ENCODE measurements around the gene KCNQ1.

KCNQ1 gene

DNA sequence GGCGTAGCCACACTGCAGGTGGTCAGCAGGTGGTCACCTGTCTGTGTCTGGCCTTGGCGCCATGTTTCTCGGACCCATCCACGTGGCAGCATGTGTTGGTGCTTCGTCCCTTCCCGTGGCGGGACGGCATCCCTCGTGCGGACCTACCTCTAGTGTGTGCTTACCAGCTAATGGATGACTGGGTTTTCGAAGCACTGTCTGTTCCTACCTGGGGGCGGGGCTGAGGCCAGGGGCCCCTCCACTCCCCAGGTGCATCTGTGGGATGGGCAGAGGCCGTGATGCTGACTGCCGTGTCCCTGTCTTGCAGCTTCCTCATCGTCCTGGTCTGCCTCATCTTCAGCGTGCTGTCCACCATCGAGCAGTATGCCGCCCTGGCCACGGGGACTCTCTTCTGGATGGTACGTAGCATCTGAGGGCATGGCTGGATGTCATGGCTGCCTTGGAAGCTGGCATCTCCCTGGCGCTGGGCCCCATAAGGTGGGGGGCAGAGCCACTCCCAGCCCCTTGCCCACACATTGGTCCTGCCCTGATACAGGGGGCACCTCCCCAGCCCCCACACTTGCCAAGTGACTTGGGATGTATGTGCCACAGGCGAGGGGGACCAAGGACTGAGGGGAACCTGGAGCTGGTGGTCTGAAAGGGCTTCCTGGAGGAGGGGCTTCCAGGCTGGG is 82.9 kb downstream of the KCNQ1 start:
- no peak for DNase-seq

DNA sequence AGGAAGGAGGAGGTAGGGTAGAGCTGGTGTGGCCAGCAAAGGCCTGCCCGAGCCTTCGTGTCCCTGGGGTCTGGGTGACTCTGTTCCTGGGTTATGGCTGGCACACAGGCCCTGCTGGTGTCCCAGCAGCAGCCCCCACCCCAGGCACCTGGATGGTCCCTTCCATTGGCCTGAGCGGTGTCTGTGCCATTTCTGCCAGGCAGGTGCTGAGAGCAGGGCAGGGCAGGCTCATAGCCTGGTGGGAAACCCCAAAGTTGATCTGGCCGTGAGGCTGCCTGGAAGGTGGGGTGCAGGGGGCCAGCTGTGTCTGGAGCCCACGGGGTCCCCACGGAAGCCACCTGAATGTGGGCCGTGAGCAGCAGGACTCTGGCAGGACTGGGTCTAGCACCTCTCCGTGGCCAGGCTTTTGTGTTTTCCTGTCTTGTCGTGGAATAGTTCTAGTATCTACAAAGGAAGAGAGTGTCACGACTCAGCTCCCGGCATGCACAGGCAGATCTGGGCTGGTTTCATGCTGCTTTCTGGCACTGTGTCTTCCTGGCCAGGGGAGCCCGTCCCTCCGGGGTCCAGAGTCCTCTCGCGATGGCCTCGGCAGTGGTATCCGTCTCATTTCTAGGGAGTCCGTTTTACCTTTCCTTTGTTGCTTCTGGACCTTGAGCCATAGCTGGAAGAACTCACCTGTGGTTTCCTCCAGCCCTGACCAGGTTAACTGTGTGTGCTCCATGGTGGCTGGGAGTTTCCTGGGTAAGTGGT is 83.7 kb downstream of the KCNQ1 start:
- no peak for DNase-seq

DNA sequence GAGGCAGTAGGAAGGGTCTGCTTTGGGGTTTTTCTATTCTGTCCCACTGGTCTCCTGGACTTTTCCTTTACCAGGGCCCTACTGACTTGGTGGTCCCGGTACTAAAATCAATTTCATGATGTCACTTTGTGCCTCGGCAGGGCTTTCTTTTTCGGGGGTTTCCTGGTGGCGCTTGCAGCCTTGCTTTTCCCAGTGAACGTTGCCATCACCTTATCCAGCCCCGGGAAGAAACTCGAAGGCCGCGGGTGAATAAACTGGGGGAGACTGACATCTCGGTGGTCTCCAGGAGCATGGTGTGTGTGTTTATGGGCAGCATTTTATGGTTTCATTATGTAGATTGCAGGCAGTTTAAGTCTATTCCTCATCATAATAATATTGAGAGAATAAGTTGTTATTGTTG is 84.4 kb downstream of the KCNQ1 start:
- DNase-seq: no peak

DNA sequence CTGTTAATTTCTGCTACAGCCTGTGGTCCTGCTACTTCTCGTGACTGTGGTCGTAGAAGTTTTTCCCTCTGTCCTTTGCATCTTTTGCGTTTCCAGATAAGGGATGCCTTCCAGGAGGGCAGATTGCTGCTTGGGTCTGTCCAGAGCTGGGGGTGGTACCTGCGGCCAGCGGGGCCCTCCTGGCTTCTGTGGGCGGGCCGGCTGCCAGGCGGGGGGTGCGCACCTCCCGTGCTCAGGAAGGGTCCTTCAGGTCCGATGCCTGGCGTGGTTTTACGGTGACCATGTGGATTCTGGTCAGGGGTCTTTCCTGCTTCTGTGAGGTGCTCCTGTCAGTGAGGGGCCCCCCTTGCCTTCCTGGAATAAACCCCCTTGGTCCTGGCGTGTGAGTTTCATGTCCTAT is 84.8 kb downstream of the KCNQ1 start:
- DNase-seq: no peak

DNA sequence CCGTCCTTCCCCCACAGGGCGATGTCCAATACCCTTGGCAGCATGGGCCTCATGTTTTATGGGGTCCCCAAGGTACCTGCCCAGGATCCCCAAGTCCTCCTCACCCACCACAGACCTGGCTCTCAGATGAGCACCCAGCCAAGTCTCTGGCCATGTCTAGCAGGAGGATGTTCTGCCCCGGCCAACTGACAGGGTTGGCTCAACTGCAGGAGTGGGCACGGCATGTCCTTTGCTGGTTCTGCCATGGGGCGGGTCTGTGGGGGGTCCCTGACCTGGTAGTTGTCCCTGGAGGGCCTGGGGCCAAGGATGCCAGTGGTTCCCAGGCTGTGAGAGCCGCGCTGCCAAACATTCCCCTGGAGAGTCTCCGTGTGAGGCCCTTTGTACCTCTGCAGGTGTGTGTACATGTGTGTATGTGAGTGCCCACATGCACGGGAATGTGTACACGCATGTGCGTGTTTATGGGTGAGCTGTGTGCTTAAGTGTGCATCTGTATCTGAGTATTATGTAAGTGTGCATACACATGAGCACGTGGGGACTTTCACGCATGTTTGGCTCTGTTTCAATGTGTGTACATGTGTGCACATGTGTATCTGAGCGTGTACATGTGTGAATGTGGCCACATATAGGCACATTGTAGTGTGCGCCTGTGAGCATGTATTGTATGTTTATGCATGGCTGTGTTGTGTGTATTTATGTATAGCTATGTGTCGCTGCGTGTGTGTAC is 85.5 kb downstream of the KCNQ1 start:
- no peak for DNase-seq

DNA sequence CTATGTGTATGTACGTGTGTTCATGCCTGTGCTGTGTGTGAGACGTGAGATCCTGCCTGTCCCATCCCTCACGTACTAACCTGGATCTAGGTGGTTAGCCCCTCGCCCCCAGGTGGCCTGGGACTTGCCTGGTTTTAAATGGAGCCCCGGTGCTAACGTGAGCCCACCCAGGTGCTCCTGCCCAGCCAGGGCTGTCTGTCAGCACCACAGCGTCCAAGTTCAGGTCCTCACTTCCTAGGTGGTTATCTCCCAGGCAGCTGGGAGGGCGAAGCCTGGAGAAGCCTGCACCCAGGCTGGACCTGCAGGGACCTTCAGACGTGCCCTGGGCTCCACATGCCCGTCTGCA is 86.0 kb downstream of the KCNQ1 start:
- DNase-seq: no peak

DNA sequence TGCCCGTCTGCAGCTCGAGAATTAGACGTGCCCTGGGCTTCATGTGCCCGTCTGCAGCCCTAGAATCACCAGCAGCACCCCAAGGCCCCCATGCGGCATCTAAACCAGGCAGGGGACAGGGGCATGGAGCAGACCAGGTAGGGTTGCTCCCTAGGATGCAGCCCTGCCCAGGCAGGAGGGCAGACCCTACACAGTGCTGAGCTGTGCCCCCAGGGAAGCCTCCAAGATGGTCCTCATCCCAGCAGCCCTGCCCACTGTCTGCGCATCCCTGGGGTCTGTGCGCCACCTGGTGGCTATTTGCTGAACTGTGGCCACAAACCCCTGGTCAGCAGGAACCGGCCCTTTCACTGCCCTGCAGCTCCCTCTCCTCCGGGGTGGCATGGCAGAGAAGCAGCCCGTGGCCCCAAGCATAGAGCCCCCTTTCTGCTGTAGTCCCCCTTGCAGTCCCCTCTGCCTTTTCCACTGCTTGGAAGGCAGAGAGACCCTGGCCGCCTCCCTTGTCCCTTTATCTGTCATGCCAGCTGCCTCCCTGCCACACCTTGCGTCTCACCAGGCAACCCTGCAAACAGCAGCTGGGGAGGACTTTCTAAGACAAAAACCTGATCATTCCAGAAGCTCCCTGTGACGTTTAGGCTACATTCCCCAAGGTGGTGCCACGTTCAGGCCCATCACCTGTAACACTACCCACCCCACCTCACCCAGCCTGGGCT is 86.6 kb downstream of the KCNQ1 start:
- DNase-seq: peak; percentile 10

DNA sequence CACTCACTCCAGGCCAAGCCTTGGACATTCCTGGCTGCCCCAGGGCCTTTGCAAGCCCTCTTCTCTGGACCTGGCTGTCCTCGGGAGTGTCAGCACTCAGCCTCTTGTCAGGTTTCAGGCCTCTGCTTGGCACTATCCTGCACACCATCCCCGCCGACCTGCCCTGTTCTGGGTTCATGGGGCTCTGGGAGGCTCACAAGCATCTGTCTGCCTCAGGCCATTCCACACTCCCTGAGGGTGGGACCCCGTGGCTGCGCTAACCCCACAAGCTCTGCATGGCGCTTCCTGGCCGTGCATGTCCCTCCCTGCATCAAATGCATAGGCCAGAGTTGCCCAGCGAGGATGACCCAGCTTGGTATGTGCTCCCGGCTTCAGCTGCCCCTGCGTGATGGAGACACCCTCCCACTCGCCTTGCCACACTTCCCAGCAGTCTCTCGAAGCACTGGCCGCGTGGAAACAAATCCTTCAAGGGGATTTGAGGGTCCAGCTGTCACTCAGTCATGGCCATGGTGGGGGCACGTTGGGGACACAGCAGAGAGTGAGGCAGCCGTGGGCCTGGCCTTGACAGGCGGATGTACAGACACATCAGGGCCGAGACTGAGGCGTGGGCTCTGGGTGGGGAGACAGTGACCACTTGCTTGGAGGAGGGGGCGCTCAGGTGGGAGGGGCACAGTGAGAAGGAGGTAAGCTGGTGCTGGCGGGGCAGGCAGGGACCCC is 87.3 kb downstream of the KCNQ1 start:
- no peak for DNase-seq

DNA sequence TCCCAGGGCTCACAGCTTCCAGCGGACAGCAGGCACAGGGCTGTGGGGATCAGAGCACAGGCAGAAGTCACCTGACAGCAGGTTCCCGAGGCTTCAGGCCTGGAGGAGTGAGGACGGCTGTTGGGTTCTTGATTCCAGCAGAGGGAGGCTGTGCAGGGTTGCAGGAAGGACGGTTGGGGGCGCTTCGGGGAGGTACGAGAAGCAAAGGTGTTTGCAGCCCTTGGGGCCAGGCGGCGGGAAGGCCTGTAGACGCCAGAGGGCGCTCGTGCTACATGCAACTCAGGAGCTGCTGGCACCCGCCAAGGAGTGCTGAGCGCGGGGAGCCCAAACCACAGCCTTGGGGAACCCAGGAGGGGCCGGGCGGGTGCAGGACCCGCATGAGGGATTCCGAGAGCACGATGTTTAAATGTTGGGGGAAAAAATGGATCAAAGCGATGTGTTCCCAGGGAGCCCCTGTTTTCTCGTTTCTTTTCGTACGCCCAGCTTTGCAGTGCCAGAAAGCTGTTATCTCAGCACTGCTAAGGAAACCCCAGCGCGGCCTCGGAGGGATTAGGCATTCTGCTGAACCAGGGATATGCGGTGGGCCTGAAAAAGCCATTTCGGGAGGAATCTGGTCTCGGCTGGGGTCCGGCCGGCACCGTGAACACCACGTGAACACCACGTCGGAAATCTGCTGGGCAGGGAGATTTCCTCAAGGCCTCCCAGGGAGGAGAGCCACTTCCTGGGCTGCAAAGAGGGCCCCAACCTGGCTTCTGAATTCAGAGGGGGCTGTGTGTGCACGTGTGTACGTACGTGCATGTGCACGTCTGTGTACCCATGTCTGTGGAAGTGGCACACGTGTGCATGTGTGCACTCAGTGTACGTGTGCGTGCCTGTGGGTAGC is 88.1 kb downstream of the KCNQ1 start:
- peak; percentile 43 for DNase-seq

DNA sequence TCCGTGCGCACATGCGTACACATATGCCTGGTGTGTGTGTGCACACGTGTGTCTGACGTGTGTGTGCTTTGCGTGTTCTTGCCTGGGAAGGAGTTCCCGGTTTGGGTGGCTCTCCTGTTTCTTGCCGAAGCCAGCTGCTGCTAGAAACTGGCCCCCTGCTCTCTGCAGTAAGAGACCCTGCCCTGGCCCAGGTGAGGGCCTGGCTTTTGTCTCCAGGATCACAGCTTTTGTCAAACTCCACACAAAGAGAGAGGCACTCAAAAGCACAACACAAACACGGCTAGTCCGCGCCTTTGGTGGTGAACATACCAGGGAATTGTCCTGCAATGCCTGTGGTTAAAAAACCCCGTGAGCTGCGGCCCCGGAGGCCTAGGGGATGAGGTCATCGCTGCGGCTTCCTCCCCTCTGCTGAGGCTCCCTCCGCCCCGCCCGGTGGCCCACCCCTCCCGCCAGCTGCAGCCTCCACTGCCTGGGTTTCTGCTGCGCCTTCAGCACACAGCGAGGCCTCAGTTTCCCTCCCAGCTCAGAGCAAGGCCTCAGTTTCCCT is 88.9 kb downstream of the KCNQ1 start:
- no peak for DNase-seq

DNA sequence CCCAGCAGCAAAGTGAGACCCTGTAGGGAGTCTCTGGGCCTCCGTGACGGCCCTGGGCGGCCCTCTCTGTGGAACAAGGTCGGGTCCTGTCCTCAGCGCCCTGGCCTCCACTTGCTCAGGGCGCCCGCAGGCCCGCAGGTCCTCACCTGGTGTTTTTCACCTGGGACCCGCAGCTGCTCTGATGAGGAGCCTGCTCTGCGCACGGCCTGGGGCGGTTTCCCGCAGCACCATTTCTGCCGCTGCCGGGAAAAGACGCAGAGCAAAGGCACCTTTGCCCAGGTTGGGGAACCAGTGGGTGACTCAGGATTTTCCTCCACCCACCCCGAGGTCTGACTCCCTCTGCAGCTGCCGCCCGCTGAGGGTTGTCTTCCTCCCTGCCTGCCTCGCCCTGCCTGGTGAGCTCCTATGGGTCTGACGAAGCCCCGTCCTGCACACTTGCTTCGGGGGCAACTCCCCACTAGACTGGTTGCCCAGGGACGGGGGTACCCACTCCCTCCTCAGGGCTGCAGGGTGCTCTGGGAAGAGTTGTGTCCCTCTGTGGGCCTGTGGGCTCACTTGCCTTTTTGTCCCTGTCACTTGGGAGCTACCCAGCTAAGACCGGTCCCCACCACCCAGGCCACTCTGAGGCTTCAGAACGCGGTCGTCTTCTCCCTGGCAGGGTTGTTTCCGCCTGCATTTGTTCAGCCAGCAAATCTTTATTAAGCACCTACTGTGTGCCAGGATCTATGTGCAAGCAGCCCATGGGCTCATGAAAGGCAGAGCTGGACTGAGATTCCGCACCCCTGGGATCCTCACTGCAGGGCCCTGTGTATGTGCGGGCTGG is 89.5 kb downstream of the KCNQ1 start:
- DNase-seq: no peak

DNA sequence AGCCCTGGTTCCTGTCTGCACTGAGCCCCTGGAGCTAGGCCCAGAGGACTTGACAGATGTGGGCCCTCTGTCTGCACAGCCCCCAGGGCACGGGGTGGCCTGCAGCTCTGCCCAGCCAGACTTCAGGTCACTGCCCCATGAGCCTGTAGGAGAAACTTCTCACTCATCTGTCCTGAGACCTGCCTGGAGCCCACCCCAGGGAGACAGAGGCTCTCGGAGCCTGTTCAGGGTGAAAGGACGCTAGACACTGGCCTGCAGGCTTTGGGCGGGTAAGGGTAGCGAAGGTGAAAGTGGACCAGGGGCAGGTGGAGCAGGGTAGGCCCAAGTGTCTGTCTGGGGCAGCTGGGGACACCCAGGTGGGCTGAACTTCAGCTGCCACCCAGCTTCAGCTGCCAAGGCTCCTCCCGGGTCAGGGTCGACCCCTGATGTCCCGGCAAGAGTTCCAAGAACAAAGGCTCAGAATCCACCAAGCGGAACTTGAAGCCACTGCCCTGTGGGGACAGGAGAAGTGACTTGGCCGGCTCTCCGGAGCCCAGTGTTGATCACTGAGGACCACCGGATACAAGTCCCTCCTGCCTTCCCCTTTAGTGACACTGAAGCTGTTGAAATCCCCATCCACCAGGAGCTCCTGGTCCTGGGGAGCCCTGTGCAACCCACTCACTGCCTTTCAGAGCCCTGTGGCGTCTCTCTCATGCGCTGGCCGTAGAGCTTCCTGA is 90.3 kb downstream of the KCNQ1 start:
- no peak for DNase-seq

DNA sequence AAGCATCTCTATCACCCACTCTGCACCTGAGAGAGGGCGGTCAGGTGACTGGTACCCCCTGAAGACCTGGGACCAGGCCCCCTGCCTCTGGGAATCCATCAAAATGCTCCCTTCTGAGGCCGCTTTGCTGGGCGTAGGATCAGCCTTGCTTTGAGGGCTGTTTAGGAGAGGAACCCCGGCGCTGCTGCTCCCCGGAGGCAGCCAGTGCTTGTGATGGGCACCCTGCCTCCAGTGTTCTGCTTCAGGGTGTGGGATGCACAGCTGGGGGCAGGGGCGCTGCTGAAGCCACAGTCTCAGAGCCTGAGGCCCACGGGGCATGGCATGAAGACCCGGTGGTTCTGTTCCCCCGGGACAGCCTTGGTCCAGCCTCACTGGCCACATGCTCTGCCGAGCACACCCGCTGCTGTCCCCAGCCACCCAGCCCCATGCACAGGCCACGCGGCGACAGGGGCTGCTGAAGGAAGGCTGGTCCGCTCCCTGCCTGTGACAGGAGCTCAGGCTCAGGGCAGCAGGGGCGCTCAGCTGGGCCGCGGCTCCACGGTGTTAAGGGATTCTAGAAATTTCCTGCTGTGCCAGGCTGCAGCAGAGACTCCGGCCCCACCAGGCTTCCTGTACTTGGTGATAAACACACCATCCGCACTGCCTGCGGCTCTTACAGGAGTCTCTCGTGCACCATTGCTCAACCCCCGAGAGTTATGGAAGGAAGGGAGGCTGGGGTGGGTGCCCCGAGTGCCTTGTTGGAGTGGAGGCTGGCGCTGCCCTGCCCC is 91.0 kb downstream of the KCNQ1 start:
- no peak for DNase-seq

DNA sequence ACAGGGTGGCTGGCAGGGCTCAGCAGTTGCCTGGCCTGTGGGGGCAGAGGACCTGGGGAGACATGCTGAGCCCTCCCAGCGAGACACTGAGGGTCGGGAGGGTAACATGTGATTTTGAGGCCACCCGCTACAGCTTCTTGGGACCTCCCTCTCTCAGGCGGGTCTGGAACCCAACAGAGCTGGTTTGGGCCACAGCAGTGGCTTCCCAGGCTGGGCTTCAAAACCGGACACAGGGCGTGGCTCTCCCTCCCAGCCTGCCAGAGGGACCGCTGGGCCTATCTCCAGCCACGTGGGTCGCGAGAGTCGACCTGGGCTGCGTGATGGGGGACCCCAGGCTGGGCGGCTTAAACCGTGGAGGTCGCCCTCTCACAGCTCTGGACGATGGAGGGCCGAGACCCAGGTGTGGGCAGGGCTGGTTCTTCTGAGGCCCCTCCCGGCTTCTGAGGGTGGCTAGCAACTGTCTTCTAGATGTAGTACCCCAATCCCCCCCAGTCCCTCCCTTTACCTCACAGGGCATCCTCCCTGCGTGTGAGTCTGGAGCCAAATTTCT is 91.7 kb downstream of the KCNQ1 start:
- DNase-seq: no peak

DNA sequence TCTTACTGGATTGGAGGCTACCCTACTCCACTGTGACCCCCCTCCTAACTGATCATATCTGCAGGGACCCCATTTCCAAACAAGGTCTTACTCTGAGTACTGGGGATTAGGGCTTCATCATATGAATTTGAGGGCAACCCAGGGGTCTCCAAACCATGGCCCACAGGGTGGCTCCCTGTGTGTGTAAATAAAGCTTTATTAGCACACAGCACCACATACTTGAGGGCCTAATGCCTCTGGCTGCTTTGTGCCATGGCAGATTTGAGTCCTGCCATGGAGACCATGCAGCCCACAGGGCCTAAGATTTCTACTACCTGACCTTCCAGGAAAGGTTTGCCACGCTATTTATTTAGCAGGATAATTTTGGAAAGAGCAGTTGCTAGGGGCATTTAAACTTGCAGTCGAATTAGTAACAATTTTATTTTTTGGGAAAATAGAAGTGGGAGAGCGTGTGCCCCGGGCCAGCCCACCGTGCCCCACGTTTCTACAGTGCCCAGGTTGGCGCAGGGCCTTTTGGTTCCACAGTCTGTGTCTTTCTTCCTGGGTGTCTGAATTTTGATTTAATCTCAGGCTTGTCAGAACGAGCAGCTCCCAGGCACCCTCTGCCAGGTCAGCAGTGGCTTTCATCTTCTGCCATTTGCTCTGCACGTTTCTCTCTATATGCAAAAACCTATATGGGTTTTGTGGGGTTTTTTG is 92.3 kb downstream of the KCNQ1 start:
- no peak for DNase-seq

DNA sequence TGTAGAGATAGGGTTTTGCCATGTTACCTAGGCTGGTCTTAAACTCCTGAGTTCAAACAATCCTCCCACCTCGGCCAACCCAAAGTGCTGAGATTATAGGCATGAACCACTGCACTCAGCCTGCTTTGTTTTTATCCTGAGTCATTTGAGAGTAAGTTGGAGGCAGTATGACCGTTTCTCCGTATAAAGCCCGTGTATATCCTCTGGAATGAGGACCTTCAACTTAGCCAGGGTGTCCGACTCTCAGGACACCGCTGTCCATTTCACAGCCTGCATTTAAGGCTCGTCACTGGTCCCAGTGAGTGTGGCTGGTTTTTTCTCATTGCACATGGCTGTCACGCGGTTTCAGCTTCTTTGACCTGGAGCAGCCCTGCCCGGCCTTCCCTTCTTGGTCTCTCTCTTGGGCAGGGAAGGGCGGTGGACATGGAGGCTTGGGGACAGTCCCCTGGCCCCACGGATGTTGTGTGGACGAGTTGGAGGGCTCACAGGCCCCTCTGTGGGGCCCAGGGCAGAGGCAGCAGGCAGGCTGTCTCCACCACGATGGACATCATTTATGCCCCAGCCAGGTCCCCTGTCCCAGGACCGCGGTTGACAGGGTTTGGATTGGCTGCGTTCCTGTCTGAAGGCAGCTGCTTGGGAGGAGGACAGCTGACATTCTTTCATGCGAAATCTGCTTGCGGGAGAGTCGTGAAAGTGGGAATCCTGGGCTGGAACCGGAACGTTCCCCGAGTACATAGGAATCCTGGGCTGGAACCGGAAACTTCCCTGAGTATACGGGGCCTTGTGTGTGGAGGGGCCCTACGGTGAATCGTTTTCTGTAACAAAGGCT is 93.3 kb downstream of the KCNQ1 start:
- no peak for DNase-seq

DNA sequence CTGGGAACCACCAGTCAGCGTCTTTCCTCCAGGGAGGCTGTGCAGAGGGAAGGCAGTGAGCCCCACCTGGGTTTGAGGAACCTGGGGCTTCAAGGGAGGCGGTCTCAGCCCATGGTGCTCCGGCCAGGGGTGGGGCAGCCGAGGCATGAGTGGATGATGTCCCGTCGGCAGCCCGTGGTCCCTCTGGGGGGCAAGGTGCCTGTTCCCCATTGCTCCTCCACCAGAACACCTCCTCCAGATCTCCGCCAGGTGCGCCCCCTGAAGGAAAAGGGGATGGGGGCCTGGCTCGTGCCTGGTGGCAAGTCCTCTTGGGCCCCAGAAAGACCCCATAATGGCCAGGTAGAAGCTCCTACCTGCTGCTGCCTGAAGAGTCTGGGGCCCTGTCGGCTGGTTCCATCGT is 94.1 kb downstream of the KCNQ1 start:
- no peak for DNase-seq

Measured in DMS79 treated with DMSO at 0.1 percent for 48 hours (cell line).